Measurements from ENCODE around the gene AKIRIN2.

- no peak for TF ChIP-seq EP300 (IDR thresholded peaks at IDR 0.05)
- no peak for TF ChIP-seq POLR2A (IDR thresholded peaks at IDR 0.05)
- no peak for TF ChIP-seq CTCF (IDR thresholded peaks at IDR 0.05)
Observed at GRCh38 chr6:87745966-87746721, 44.1 kb upstream of the AKIRIN2 start.
